ENCODE results near the gene LRP5.
"Not testable (repeated sequence)": the region's sequence is repeated elsewhere in the genome, so short reads cannot be mapped to it uniquely, and the experiment has no call there.

Gene LRP5

GRCh38 chr11:68398995-68399851, 86.8 kb downstream of the LRP5 start:
- no peak for DNase-seq

- no peak for DNase-seq
These were observed 87.5 kb downstream of the LRP5 start for GRCh38 chr11:68399916-68400315.

- not testable (repeated sequence) for DNase-seq
These were observed 88.2 kb downstream of the LRP5 start for GRCh38 chr11:68400584-68400983.

GRCh38 chr11:68401856-68402255, 89.5 kb downstream of the LRP5 start:
- DNase-seq, result no peak

GRCh38 chr11:68402355-68403031, 90.1 kb downstream of the LRP5 start:
- DNase-seq, result no peak

GRCh38 chr11:68403424-68403823, 91.0 kb downstream of the LRP5 start:
- DNase-seq, result no peak

- no peak for DNase-seq
These were observed 91.4 kb downstream of the LRP5 start for GRCh38 chr11:68403831-68404230.

GRCh38 chr11:68406324-68407313, 94.2 kb downstream of the LRP5 start:
- no peak for DNase-seq

- no peak for DNase-seq
These were observed 96.1 kb downstream of the LRP5 start for GRCh38 chr11:68408512-68408911.

GRCh38 chr11:68409748-68410344, 97.5 kb downstream of the LRP5 start:
- DNase-seq, result no peak

- DNase-seq, result no peak
These were observed 99.2 kb downstream of the LRP5 start for GRCh38 chr11:68411501-68411991.

GRCh38 chr11:68412593-68413475, 100.4 kb downstream of the LRP5 start:
- DNase-seq, result no peak

GRCh38 chr11:68413591-68413999, 101.2 kb downstream of the LRP5 start:
- DNase-seq, result no peak

- no peak for DNase-seq
These were observed 102.3 kb downstream of the LRP5 start for GRCh38 chr11:68414496-68415221.

- no peak for DNase-seq
These were observed 103.7 kb downstream of the LRP5 start for GRCh38 chr11:68416070-68416578.

- no peak for DNase-seq
These were observed 106.3 kb downstream of the LRP5 start for GRCh38 chr11:68418648-68419047.

GRCh38 chr11:68420171-68420570, 107.8 kb downstream of the LRP5 start:
- DNase-seq, result no peak

GRCh38 chr11:68423481-68423880, 111.1 kb downstream of the LRP5 start:
- no peak for DNase-seq

GRCh38 chr11:68424101-68424632, 111.8 kb downstream of the LRP5 start:
- no peak for DNase-seq

All from islet precursor cell (in vitro differentiated cells).